ENCODE results near the gene SMYD3.
A peak's percentile ranks its signal among the peaks of the same experiment; 100 is the strongest.

Gene SMYD3

DNA sequence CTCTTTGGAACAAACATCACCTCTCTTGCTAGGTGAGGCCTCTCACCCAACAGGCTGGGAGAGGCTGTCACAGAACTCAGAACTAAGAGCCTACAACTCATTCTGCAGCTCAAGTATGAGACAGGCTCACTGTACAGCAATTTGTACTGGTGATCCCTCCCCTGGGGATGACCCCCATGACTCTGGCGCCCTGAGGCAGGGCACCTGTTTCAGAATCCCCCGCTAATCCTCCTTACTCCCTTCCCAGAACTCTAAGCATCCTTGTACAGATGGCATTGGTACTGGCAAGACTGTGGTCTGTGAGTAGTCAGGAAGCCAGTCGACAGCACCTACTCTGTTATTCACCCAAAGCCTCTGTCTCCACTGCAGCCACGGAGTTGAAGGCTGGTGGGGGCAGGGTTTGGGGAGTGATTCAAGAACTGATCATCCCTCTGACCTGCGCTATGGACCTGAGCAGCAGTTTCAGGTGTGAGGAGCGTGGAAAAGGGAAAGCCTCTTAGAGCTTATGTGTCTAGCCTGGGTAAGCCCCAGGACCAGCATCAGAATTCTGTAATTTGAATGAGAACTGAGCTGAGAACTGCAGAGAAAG lies 696.8 kb downstream of the SMYD3 start:
- no peak for DNase-seq

DNA sequence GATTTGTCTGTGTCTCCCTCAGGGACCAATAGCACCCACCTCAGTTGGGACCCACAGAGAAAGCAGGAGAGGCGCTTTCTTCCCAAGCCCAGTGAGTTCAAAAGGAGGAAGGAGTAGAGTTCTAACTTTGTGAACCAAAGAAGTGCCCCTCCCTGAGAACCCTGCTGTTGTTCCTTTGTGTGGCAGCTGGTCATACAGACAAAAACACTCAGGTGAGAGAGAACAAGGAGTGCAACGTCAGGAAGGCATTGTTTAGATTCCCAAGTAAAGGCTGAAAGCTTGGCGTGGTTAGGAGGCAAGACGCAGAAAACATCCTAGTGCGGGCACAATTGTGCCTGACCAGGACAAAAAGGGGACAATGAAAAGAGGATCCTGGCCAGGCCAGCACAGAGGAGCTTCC lies 697.7 kb downstream of the SMYD3 start:
- no peak for DNase-seq

DNA sequence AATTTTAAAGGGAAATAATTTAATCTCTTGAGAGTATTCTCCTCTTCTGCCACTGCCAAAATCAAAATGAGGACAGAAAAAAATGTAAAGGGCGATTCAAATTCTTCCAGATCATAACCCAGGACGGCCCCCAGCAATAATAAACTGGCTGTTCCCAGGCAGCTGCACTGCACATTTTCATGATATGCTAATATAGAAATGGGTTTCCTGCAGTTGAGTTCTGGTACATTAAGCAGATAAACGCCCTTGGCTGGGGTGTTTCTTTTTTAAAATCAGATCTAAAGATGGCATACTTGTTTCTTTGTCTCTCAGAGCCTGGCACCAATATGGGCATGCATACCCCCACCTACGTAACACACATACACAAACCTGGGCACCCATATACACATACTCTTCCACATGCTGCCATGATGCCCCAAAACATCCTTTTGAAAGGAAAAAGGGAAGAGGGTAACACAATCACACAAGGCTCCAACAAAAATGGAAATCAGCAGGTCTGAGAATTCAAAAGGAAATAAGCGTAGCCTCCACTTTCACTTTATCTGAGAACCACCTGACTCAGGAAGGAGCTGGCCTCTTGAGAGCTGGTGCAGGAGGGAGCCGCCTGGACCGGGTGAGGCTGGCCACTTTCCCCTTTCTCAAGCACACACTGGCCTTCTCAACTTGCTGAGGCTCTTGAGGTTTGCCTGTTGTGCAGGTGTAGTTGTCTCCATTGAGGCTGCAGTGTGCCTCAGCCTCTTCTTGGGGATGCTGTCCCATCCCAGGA lies 698.9 kb downstream of the SMYD3 start:
- DNase-seq = no peak

DNA sequence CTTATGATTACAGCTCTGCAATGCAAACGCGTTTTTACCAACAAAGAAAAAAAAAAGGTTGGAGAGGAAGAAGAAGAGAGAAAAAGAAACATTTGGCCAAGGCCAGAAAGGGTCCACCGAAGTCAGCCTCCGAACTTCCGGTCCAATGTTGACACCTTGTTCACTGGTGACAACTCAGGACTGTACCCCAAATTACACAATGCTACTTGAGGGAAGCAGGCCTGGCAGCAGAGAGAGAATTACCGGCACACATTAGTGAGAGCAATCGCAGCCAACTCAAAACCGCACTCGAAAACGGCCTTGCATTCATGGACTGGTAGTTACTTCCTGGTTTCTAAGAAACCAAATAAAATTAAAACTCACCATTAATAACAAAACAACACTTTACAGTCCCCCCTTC lies 699.8 kb downstream of the SMYD3 start:
- DNase-seq = no peak

DNA sequence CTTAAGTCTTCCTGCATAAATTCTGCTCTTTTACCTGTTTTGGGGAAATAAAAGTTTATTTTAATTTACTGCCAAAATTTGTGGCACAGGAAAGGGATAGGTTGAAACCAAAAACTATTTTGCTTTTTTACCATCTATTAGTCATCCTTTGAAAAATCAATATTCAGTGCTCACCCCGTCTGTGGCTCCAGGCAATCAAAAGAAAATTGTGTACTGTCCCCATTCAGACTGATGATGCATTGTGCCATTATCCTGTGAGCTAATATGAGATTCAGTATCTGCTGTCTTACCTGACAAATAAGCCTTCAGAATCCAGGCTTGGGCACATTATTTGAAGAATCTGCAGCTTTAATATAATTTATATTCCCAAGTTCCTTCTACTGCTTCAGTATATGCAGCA lies 701.5 kb downstream of the SMYD3 start:
- DNase-seq = no peak

DNA sequence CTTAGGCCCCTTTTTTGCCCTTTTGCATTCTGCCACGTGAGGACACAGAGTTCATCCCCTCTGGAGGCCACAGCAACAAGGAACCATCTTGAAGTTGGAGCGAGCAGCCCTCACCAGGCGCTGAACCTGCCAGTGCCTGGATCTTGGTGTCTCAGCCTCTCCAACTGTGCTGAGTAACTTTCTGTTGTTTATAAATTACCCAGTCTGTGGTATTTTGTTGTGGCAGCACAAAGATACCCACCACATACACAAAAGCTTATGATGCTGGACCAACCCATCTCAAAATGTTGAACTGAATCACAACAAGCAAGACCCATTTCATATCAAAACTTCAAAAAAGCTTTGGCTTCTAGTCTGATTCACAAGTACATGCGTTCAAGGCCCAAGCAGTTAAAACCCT lies 702.4 kb downstream of the SMYD3 start:
- DNase-seq = no peak

DNA sequence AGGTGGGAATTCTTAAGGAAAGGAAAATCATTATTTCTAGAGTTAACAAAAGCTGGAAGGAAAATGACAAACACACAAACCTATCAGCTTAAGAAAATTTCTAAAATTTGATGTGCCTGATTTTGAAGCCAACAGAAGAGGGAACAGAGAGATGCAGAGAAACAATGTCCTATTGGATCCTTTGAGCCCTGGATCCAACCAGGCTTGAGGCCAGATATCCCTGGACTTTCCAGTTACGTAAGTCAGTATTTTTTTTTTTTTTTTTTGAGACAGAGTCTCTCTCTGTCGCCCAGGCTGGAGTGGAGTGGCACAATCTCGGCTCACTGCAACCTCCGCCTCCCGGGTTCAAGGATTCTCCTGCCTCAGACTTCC lies 703.4 kb downstream of the SMYD3 start:
- DNase-seq = no peak

DNA sequence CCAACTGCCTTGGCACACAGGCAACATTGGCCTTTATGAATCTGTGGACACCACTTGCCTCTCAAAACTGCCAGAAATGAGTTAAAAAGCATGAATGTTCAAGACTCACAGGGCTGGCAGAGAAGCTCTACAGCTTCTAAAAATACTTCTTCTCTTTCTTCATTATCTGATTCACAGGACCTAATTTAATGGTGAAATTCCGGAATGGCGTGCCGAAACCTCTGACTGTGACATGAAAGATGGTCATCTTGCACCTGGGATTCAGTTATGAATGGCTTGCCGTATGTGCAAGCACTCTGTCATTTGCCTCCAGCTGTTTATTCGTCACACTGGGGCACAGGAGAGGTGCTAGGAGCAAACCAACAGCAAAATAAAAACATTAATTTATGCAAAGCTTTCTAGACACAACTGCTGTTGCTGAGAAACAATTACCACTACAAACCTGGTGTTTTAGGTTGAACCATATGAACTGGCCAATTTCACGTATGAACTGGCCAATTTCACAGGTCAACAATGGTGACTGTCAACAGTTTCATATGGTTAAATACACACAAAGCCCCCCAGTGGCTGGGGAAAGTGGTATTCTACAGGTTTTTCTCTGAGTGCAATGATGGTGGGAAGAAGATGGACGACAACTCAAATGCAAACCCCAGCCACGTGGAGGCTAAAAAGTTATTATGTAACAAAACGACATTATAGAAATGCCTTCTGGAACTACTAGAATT lies 704.0 kb downstream of the SMYD3 start:
- no peak for DNase-seq

DNA sequence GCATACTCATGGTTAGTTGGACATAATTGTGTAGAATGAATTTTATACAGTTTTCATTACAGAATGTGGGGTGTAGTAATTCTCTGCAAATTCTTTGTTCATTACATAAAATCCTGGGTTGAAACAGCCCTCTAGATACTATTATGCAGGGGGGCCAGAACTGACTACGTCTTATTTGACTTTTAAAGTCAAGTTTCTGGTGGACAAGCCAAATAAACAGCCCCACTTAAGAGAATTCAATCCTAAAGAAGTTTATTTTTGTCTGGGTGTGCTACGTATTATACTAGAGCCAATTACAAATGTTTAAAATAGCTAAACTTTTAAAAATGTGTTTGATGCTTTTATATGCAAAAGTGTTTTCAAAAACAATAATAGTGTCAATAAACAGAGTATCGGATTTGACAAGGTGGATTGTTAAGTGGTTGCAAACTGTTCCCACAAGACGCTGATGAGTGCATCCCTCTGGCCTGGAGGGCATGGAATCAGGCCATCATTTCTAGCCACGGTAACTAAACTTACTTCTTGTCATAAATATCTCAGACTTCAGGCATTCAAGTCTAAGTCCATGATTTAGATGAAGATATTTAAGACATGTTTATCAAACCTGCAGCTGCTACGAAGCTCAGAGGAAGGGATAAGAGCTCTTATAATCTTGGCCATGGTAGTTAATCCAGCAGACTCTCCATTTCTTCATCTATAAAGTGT lies 706.0 kb downstream of the SMYD3 start:
- no peak for DNase-seq

DNA sequence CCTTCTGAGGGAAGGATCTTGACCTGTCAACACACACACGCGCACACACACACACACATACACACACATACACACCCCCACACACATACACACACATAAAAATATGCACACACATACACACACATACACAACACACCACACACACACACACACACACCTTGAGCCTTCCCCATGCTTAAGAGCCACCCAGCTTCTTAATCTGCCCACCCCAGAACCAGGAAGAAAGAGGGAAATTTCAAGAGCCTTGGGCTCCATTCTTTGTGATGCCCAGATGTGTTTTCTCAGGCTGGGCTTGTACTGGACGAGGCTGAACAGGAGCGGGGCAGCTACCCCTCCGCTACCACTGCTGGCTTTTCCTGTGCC lies 708.7 kb downstream of the SMYD3 start:
- no peak for DNase-seq

DNA sequence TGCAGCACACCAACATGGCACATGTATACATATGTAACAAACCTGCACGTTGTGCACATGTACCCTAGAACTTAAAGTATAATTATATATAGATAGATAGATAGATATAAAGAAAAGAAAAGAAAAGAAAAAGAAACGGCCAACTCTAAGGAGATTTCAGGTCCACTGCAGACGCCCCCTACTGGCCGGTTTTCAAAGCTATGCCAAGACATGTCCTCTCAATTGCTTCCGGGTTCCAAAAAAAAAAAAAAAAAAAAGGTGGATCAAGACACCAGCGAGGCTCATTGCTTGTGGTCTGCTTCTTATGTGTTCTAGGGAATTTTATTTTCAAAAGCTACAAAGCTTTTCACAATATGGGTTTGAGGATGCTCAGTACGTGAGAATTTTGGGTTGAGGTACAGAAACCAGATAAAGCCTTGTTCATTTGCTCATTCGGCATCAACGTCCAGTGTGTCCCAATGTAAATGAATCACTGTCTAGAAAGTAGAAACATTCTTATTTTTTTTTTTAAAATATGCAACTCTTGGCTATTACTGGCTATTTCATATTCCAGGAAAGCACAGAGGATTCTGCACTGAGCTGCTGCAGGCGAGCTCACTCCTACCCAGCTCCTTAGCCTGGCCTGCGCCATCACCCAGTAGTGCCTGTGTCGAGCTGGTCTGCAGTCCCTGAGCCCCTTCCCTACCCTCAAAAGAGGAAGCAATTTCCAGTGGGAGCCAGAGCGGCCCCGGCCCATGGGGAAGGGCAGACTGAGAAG lies 709.3 kb downstream of the SMYD3 start:
- no peak for DNase-seq

DNA sequence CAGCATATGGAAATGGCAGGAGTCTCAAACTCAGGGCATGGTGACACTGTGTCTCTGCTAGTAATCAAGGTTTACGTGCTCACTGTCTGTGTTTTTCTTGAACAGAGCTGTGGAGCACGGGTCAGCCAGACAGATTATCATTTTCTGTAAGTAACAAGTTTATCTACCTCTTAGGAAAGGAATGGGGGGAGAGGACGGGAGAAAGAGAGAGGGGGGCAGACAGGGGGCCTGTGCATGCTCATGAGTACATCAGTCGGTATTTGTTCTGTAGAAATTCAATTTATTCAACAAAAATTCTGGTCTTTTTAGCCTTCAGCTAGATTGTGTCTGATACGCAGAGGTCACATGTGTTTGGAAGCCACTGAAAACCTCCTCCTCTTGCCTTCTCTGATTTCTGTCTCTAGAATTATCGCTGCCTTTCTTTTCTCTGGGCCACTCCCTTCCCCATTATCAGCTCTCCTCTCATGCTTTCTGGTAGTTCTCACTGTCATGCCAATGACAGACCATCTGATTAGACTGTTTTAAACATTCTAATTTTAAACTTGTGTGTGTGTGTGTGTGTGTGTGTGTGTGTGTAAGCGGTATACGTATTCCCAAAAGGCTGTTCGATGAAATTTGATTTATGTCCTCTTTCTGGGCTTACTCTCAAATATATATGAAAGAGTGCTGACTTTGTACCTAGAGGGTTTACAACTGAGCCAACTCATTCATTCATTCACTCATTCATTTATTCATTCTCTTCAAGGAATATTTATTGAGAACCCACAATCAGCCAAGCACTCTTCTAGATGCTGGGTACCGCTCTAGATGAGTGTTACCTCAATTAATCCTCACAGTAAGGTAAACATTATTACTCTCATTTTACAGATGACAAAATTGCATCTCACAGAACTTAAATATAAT lies 715.4 kb downstream of the SMYD3 start:
- peak; percentile 74 for DNase-seq

DNA sequence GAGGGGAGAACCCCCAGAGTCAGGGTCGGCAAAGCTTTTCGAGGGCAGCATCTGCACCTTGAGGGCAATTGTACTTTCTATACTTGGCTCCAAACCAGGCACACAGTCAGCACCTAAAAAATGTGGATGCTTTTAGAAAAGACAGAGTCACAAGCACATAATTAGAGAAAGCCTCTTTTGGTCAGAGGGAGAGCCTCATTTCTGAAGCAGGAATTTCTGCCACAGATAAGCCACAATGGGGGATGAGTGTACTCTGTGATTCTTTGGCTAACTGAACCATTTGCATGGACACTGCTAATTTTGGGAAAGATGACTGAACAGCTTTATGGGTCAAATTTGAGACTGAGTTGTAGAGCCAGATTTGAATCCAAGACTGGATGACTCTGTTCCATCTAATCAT lies 716.6 kb downstream of the SMYD3 start:
- DNase-seq = no peak

DNA sequence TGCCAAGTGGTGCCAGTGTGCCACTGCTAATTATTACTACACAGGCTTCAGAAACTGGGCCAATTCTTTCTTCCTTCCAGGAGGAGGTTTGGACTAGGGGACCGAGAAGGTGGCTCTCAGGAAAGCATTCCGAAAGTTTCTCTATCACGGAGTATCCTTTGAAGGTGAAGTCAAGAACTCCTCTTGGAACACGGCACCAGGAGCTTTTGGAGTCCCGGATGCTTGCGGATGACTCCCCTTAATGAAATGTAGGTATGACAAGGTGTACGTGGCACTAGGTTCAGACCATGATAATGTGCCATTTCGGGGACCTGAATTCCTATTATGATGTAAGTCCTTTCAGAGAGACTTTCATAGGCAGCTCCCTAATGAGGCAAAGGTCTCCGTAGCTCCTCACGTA lies 718.2 kb downstream of the SMYD3 start:
- no peak for DNase-seq

DNA sequence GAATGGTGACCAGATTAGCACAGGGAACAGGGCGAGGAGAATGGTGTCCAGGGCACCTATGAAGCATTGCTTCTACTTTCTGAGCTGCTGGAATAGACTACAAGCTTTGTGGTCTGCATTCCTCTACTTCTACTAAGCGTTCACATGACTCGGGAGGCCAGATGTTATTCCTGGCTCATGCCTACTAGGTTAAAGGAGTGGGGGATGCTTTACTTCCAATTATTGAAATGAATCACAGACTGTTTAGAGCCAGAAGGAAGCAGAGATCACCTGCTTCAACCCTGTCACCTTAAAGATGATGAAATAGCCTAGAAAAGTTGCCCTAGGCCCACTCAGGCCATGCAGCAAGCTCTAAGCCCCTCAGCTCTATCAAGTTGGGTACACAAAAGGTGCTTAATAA lies 718.8 kb downstream of the SMYD3 start:
- no peak for DNase-seq

DNA sequence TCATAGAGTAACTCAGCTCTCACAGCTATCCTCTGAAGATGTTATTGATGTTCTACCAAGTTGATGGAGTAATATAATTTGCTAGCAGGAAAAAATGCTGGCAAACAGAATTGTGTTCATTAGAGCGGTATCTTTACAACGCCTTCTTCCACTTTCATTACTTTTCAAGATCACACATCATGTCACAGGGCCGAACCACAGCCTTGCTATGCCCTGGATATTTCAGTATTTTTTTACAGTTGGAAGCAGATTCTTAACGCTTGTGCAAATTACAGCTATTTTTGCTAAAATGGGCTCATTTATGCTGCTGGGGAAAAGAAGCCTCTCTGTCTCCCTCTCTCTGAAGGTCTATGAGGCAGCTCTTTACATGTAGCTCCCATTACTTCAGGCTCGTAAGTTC lies 720.1 kb downstream of the SMYD3 start:
- DNase-seq = peak; percentile 12

DNA sequence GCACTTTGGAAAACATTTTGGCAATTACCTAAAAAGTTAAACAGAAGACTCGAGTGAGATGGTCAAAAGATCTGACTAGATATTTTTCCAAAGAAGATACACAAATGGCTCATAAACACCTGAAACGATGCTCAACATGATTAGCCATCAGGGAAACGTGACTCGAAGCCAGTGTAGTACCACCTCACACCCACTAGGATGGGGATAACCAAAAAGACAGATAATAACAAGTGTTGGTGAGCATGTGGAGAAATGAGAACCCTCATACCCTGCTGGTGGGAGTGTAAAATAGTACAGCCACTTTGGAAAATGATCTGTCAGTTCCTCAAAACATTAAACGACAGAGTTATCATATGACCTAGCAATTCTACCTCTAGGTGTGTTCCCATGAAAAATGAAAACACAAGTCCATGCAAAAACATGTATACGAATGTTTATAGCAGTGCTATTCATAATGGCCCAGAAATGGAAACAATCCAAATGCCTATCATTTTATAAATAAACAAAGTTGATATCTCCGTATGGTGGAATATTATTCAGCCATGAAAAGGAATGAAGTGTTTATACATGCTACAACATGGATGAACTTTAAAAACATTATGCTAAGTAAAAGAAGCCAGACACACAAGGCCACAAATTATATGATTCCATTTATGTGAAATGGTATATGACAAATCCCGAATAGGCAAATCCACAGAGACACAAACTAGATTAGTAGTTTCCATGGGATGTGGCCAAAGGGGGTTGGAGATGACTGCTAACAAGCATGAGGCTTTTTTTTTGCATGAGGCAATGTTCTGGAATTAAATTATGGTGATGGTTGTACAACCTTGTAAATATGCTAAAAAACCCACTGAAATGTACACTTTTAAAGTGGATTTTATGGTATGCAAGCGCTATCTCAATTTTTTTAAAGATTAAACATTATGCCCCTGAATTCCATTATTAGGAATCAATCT lies 727.0 kb downstream of the SMYD3 start:
- DNase-seq = no peak

DNA sequence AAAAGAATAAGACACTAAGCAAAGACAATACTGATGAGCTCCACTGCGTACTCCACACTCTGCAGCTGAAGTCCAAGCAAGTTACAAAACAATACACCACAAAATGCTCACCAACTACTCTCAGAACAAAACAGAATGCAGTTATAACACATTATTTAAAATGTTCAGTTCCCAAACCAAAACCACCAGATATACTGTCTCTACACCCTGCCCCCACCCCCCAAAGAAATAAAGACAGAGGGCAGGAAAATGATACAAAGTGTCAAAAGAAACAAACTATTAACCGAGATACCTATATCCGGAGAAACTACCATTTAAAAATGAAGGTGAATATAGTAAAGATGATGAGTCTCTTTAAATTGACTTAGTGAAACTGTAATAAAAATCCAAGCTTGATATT lies 729.3 kb downstream of the SMYD3 start:
- no peak for DNase-seq

DNA sequence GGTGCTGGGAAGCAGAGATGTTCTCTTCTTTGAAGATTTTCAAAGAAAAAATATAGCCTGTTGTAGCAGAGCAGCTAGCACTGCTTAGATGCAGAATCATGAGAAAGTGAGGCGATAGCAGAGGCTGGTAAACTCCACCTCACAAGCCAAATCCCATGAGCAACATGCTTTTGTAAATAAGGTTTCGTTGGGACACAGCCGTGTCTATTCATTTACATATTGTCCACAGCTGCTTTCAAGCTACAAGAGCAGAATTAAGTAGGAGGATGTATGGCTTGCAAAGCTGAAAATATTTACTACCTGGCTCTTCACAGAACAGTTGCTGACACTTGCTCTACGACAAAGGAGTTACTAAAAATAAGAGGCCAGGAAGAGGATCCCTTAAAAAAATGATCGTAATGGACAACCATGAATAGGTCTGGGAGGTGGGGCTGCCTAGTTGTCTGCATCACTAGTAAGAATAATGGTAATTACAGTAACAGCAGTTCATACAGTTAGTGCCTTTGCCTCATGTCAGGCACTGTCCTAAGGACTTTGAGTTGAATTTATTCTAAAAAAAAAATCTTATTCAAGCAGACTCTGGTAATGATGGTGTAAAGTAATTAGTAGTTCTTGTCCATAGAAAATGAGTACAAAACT lies 730.3 kb downstream of the SMYD3 start:
- peak; percentile 22 for DNase-seq

DNA sequence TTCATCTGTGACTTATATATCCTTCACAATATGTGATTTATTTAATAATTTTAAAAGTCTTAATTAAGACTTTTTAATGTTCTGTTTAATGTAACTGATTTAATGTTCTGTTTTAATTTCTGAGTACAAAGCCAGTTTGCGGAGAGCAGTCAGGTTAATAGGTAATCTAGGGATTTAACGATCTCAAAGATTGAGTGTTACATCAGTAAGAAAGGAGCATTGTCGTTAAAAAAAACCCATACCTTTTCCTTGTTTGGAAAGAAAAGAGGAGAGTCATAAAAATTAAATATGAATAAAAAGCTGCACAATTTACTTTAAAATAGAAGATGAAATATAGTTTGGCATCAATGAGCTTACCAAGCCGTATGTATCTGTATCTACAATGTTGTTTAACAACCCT lies 730.9 kb downstream of the SMYD3 start:
- DNase-seq = no peak

Measured in NCI-H2227 treated with DMSO at 0.1 percent for 48 hours (cell line).